ENCODE data around the gene NF2.

NF2 gene

GRCh38 chr22:29650370-29650769, 46.9 kb downstream of the NF2 start:
- Histone ChIP-seq H3K79me2 (ENCODE audit: insufficient read depth, low read length) (no peaks in the 10 kb centered on the region), H2AFZ (ENCODE audit: low read depth, low read length, severe bottlenecking) (no peak overlapping the region), H3K27me3 (ENCODE audit: low read length) (no peaks in the 10 kb centered on the region), H3K27ac (ENCODE audit: low read depth, low read length) (no peak overlapping the region), H4K20me1 (ENCODE audit: low read depth, low read length) (no peaks in the 10 kb centered on the region), H3K9ac (ENCODE audit: low read length) (no peak overlapping the region), H3K4me2 (ENCODE audit: low read depth, low read length, poor library complexity, severe bottlenecking) (no peak overlapping the region), H3K4me3 (ENCODE audit: insufficient read depth, low read length, poor library complexity, severe bottlenecking) (no peak overlapping the region), H3K9me2 (replicated peaks; ENCODE audit: insufficient read depth, low read length) (no peaks in the 10 kb centered on the region), H3K36me3 (ENCODE audit: low read length) (no peaks in the 10 kb centered on the region), H3F3A (ENCODE audit: insufficient read depth) (no peaks in the 10 kb centered on the region), H3K9me3 (ENCODE audit: insufficient read depth, low read length) (no peaks in the 10 kb centered on the region)
- TF ChIP-seq, protein P1, sequence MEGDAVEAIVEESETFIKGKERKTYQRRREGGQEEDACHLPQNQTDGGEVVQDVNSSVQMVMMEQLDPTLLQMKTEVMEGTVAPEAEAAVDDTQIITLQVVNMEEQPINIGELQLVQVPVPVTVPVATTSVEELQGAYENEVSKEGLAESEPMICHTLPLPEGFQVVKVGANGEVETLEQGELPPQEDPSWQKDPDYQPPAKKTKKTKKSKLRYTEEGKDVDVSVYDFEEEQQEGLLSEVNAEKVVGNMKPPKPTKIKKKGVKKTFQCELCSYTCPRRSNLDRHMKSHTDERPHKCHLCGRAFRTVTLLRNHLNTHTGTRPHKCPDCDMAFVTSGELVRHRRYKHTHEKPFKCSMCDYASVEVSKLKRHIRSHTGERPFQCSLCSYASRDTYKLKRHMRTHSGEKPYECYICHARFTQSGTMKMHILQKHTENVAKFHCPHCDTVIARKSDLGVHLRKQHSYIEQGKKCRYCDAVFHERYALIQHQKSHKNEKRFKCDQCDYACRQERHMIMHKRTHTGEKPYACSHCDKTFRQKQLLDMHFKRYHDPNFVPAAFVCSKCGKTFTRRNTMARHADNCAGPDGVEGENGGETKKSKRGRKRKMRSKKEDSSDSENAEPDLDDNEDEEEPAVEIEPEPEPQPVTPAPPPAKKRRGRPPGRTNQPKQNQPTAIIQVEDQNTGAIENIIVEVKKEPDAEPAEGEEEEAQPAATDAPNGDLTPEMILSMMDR (IDR thresholded peaks at IDR 0.05; ENCODE audit: insufficient read depth, low read length, poor library complexity, severe bottlenecking), result no peak
- TF ChIP-seq EZH2phosphoT487 (conservative IDR thresholded peaks at IDR 0.05; ENCODE audit: low read length), result no peak

- TF ChIP-seq, protein P1 (IDR thresholded peaks at IDR 0.05; ENCODE audit: insufficient read depth, low read length, poor library complexity, severe bottlenecking), result no peak
- TF ChIP-seq EZH2phosphoT487 (conservative IDR thresholded peaks at IDR 0.05; ENCODE audit: low read length), result no peak
- Histone ChIP-seq H3K4me3 (ENCODE audit: insufficient read depth, low read length, poor library complexity, severe bottlenecking) (no peak overlapping the region), H3F3A (ENCODE audit: insufficient read depth) (no peaks in the 10 kb centered on the region), H2AFZ (ENCODE audit: low read depth, low read length, severe bottlenecking) (no peak overlapping the region), H3K9me3 (ENCODE audit: insufficient read depth, low read length) (no peaks in the 10 kb centered on the region), H3K36me3 (ENCODE audit: low read length) (no peaks in the 10 kb centered on the region), H3K27me3 (ENCODE audit: low read length) (no peaks in the 10 kb centered on the region), H3K79me2 (ENCODE audit: insufficient read depth, low read length) (no peaks in the 10 kb centered on the region), H3K4me2 (ENCODE audit: low read depth, low read length, poor library complexity, severe bottlenecking) (no peak overlapping the region), H3K9me2 (replicated peaks; ENCODE audit: insufficient read depth, low read length) (no peaks in the 10 kb centered on the region), H3K27ac (ENCODE audit: low read depth, low read length) (no peak overlapping the region), H3K9ac (ENCODE audit: low read length) (no peak overlapping the region), H4K20me1 (ENCODE audit: low read depth, low read length) (no peaks in the 10 kb centered on the region)
These were observed 48.2 kb downstream of the NF2 start for GRCh38 chr22:29651652-29652051.

- TF ChIP-seq, protein P1 (IDR thresholded peaks at IDR 0.05; ENCODE audit: insufficient read depth, low read length, poor library complexity, severe bottlenecking), result no peak
- TF ChIP-seq EZH2phosphoT487 (conservative IDR thresholded peaks at IDR 0.05; ENCODE audit: low read length), result no peak
- no peaks in the 10 kb centered on the region for H4K20me1 ChIP-seq (ENCODE audit: low read depth, low read length)
- H3K9ac ChIP-seq (ENCODE audit: low read length), result no peak overlapping the region
- H3K9me2 ChIP-seq (replicated peaks; ENCODE audit: insufficient read depth, low read length), result no peaks in the 10 kb centered on the region
- H3K4me2 ChIP-seq (ENCODE audit: low read depth, low read length, poor library complexity, severe bottlenecking), result no peak overlapping the region
- no peak overlapping the region for H3K27ac ChIP-seq (ENCODE audit: low read depth, low read length)
- no peaks in the 10 kb centered on the region for H3K79me2 ChIP-seq (ENCODE audit: insufficient read depth, low read length)
- H3F3A ChIP-seq (ENCODE audit: insufficient read depth), result no peaks in the 10 kb centered on the region
- no peaks in the 10 kb centered on the region for H3K27me3 ChIP-seq (ENCODE audit: low read length)
- H2AFZ ChIP-seq (ENCODE audit: low read depth, low read length, severe bottlenecking), result no peak overlapping the region
- no peaks in the 10 kb centered on the region for H3K9me3 ChIP-seq (ENCODE audit: insufficient read depth, low read length)
- H3K4me3 ChIP-seq (ENCODE audit: insufficient read depth, low read length, poor library complexity, severe bottlenecking), result no peak overlapping the region
- no peaks in the 10 kb centered on the region for H3K36me3 ChIP-seq (ENCODE audit: low read length)
These were observed 51.0 kb downstream of the NF2 start for GRCh38 chr22:29654420-29654819.
